HepG2 (cell line): ENCODE results near the gene VWA1. TPM values are rescaled to one million over a fixed set of nuclear protein-coding genes. Genes with fewer than 3 reads are reported as not detected.

Source experiments
- ATAC-seq: fragments of 200-7000 bp; cut with Tn5 transposase; 3 replicates; pipeline ENCODE4 v1.9.1; 2020; ENCODE audit warnings: mild to moderate bottlenecking, moderate library complexity
- BruUV-seq: library from RNA; stranded (reverse); fragments of 400-500 nt; replicated peaks from 2 replicates; lab custom pipeline; 2021; lab: Mats Ljungman, UMichigan
- CTCF ChIA-PET: fragments of 300-600 bp; formaldehyde crosslinking; extraction: SDS; loops from one replicate; lab custom pipeline; 2021; ENCODE audit warnings: low total read pairs, inconsistent platforms, low intra/inter-chr PET ratio; lab: Yijun Ruan, JAX
- POLR2A ChIA-PET: fragments of 350-600 bp; sonication (Branson Sonifier 250); formaldehyde crosslinking; loops from one replicate; lab custom pipeline; 2020; ENCODE audit warnings: antibody characterized with exemption, inconsistent platforms; lab: Yijun Ruan, JAX
- DNase-seq: peaks from one replicate; pipeline ENCODE4 v3.0.0-alpha.2; 2015; ENCODE audit warnings: low spot score
- FAIRE-seq: peaks from 3 replicates; lab custom pipeline; 2011; peaks lifted over from hg19 to GRCh38; lab: Jason Lieb, UNC
- H2AFZ ChIP-seq: one replicate; pipeline ENCODE4 v1.6.1; 2011; ENCODE audit warnings: low read length, inconsistent platforms
- H3K27ac ChIP-seq: fragments of 300-600 bp; 3 replicates; pipeline ENCODE4 v1.8.0; 2011; ENCODE audit warnings: mixed run types, mild to moderate bottlenecking, mixed read lengths, low read length, inconsistent platforms; ENCODE audit not compliant: insufficient read depth; ENCODE audit errors: extremely low read length
- H3K27me3 ChIP-seq, 2 experiments: fragments of 200-600 bp in 1 of 2; 2 replicates in 1 of 2; 3 replicates in 1 of 2; pipeline versions ENCODE4 v1.6.0 to v1.8.0; 2011; ENCODE audit warnings: low read length in 2 of 2, mild to moderate bottlenecking in 2 of 2, moderate library complexity in 2 of 2, inconsistent platforms in 1 of 2; ENCODE audit not compliant: insufficient read depth in 2 of 2, control insufficient read depth in 1 of 2
- H3K36me3 ChIP-seq, 2 experiments: fragments of 200-600 bp in 1 of 2; replicated peaks in 1 of 2; 2 replicates in 1 of 2; 3 replicates in 1 of 2; pipeline versions ENCODE4 v1.5.1 to v1.8.0; 2011; ENCODE audit warnings: low read length in 2 of 2, inconsistent platforms in 1 of 2; ENCODE audit not compliant: insufficient read depth in 2 of 2, control insufficient read depth in 1 of 2
- H3K4me1 ChIP-seq: 2 replicates; pipeline ENCODE4 v1.5.1; 2012; ENCODE audit warnings: low read length, inconsistent platforms; ENCODE audit not compliant: insufficient read depth
- H3K4me2 ChIP-seq: 2 replicates; pipeline ENCODE4 v1.6.0; 2011; ENCODE audit warnings: low read depth, low read length, inconsistent platforms
- H3K4me3 ChIP-seq, 3 experiments: fragments of 200-600 bp in 1 of 3; sonication (generic), shearing (Covaris generic) in 1 of 3; replicated peaks in 1 of 3; 2 replicates each; pipeline ENCODE4 v1.5.1; 2011 to 2016; ENCODE audit warnings: low read length in 3 of 3, inconsistent platforms in 2 of 3, low read depth in 2 of 3, mild to moderate bottlenecking in 2 of 3, control low read depth in 1 of 3, mixed read lengths in 1 of 3; ENCODE audit not compliant: insufficient read depth in 1 of 3
- H3K79me2 ChIP-seq: one replicate; pipeline ENCODE4 v1.6.1; 2011; ENCODE audit warnings: low read length, inconsistent platforms; ENCODE audit not compliant: insufficient read depth
- H3K9ac ChIP-seq: 2 replicates; pipeline ENCODE4 v1.6.0; 2011; ENCODE audit warnings: mild to moderate bottlenecking, low read depth, low read length, inconsistent platforms; ENCODE audit not compliant: insufficient read depth
- H3K9me3 ChIP-seq: 2 replicates; pipeline ENCODE4 v1.5.1; 2012; ENCODE audit warnings: mild to moderate bottlenecking, low read length
- H4K20me1 ChIP-seq: 2 replicates; pipeline ENCODE4 v1.6.0; 2011; ENCODE audit warnings: inconsistent platforms, mild to moderate bottlenecking, low read length, moderate library complexity; ENCODE audit not compliant: insufficient read depth
- AGO2 ChIP-seq: fragments of 200-400 bp; formaldehyde crosslinking; optimal IDR thresholded peaks from 2 replicates; pipeline ENCODE3; 2017; ENCODE audit warnings: mild to moderate bottlenecking, low read depth, low read length, moderate library complexity
- HMG20B ChIP-seq: conservative IDR thresholded peaks from 2 replicates; pipeline ENCODE4 v1.6.1; 2016; ENCODE audit warnings: missing genetic modification reagents, missing compliant biosample characterization
- MTF1 ChIP-seq: sonication (generic); formaldehyde crosslinking; IDR thresholded peaks from 2 replicates; pipeline ENCODE4 v1.5.0; 2020; ENCODE audit warnings: missing genetic modification reagents
- MXI1 ChIP-seq: IDR thresholded peaks from 3 replicates; pipeline ENCODE4 v1.6.1; 2012; ENCODE audit warnings: low read depth, low read length, inconsistent platforms, borderline replicate concordance
- RBFOX2 ChIP-seq: fragments of 200-400 bp; formaldehyde crosslinking; IDR thresholded peaks from 2 replicates; pipeline ENCODE4 v1.6.1; 2017; ENCODE audit warnings: low read depth, mild to moderate bottlenecking, low read length
- ZNF350 ChIP-seq: sonication (generic); formaldehyde crosslinking; IDR thresholded peaks from 2 replicates; pipeline ENCODE4 v1.4.0; 2020; ENCODE audit warnings: mild to moderate bottlenecking, low read depth, missing genetic modification reagents, borderline replicate concordance
- ZNF484 ChIP-seq: sonication (generic); formaldehyde crosslinking; IDR thresholded peaks from 2 replicates; pipeline ENCODE4 v1.5.1; 2020; ENCODE audit warnings: mild to moderate bottlenecking, low read depth, missing genetic modification reagents, borderline replicate concordance
- WGBS: methylation state at CpG from one replicate; pipeline ENCODE4 v1.1.6; 2017; ENCODE audit warnings: low lambda C conversion rate; 5-methylcytosine and 5-hydroxymethylcytosine counted together
- in situ Hi-C: cut with HindIII; loops from 2 replicates; pipeline ENCODE4 v1.10.0; 2017; ENCODE audit warnings: low pct_unique_long_range_greater_than_20kb; ENCODE audit not compliant: extremely low pct_ligation_motif_present
- intact Hi-C: fragments of 100-400 bp; cut with micrococcal nuclease; formaldehyde crosslinking; loops from one replicate; pipeline ENCODE4 v1.10.0; 2022; ENCODE audit not compliant: unreplicated experiment
- polyA plus RNA-seq, 8 experiments: library from polyadenylated mRNA; depleted of rRNA in 3 of 8; stranded (reverse) in 7 of 8; unstranded in 1 of 8; fragments of >200 nt; fragmentation: Illumina TruSeq in 4 of 8; extraction: Trizol in 4 of 8; gene quantifications; 2 replicates each; pipeline versions ENCODE4 v1.2.1 to v1.2.3, GENCODE V29; 2011 to 2016; ENCODE audit warnings: low read depth in 4 of 8, missing spikeins in 1 of 8, mixed read lengths in 1 of 8; ENCODE audit not compliant: insufficient read depth in 1 of 8
- total RNA-seq, 5 experiments: library from RNA; depleted of rRNA; stranded (reverse); fragments of >200 nt; fragmentation: Illumina TruSeq; extraction: Trizol; gene quantifications; 2 replicates each; pipeline ENCODE4 v1.2.3, GENCODE V29; 2016; ENCODE audit warnings: low read depth in 1 of 5
- TF ChIP-seq, protein P1 (sequence below): sonication (generic); formaldehyde crosslinking; IDR thresholded peaks from 2 replicates; pipeline ENCODE4 v1.5.1; 2020; ENCODE audit warnings: mild to moderate bottlenecking, missing genetic modification reagents, moderate library complexity
- TF ChIP-seq, protein P2 (sequence below): IDR thresholded peaks from 2 replicates; pipeline ENCODE4 v1.6.1; 2012; ENCODE audit warnings: low read length, improper control_type of control experiment

Gene VWA1
- total and polyA plus RNA-seq, 2 of the 13 experiments (the other 11 are each of a cell fraction or from before 2014, with no cell fraction given), result 40.9 to 57.5 TPM

DNA sequence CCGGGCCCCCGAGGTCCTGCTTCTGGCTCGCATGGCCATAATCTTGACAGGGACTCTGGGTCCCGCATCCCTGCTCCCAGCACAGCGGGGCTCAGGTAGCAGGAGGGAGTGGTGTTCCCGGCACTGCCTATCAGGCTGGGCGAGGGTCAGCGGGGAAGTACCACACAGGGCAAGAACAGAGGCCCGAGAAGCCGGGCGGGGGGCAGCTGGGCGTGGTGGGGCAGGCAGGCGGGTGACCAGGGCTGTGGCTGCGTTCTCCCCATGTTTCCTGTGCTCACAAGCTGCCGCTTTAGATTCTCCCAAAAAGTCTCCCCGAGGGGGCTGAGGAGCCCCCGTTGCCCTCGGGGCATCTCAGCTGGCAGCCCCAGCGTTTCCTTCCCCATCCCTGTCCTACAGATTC is 54.4 kb downstream of the VWA1 start:
- no TSS peak for BruUV-seq
- ATAC-seq (no peak), FAIRE-seq (no peak), DNase-seq (no peak)
- H3K27ac ChIP-seq, result no peak overlapping the region
- H3K36me3 ChIP-seq, result peaks cover 21 to 42% of the 10 kb centered on the region in 2 experiments; a peak in 4 of 5 replicates
- TF ChIP-seq AGO2 (peak; percentile 24), ZNF350 (CRISPR knock-in tag) (no peak)
- POLR2A ChIA-PET, result no interaction called here
- H3K79me2 ChIP-seq, result no peaks in the 10 kb centered on the region
- H3K27me3 ChIP-seq, result no peaks in the 10 kb centered on the region; a peak in 1 of 5 replicates
- in situ Hi-C loops, result no loop called here
- H3K4me1 ChIP-seq, result no peaks in the 10 kb centered on the region
- CTCF ChIA-PET, result no interaction called here
- no peak overlapping the region for H3K9ac ChIP-seq
- H3K9me3 ChIP-seq, result no peaks in the 10 kb centered on the region
- intact Hi-C loops, result no loop called here
- WGBS, result 98% methylated on average over 9 of the region's 19 CpGs
- H4K20me1 ChIP-seq, result no peaks in the 10 kb centered on the region
- H2AFZ ChIP-seq, result no peak overlapping the region
- no peak overlapping the region for H3K4me2 ChIP-seq
- no peak overlapping the region for H3K4me3 ChIP-seq

DNA sequence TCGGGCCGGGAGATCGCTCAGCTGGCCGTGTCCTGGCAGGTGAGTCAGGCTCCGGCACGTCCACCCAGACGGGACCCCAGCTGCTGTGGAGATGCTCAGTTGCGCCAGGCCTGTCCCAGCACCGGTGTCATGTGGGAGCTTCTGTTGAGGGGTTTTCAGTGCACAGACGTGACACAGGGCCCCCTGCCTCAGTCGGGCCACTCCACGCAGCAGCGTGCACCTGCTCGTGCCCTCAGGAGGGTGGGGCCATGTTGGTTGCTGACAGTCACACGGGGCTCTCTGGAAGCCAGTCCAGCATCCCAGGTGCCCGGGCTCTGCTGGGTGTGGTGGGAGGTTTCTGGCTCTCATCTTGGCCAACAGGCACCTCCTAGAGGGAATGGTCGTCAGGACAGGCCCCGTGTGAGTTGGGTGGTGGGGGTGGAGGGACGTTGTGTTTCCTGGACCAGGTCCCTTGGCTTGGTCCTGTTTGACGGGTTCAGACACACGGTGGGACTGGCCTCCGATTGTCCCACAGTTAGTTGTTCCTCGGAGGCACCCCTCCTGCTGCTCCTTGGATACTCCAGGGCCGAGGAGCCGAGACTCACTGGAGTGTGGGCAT is 55.2 kb downstream of the VWA1 start:
- no peak overlapping the region for H3K4me2 ChIP-seq
- no peak for FAIRE-seq
- no peak for DNase-seq
- H3K79me2 ChIP-seq, result no peaks in the 10 kb centered on the region
- in situ Hi-C loops, result no loop called here
- no peaks in the 10 kb centered on the region for H3K9me3 ChIP-seq
- no peaks in the 10 kb centered on the region for H3K4me1 ChIP-seq
- BruUV-seq, result no TSS peak
- no peaks in the 10 kb centered on the region; a peak in 1 of 5 replicates for H3K27me3 ChIP-seq
- no peak for ATAC-seq
- CTCF ChIA-PET, result no interaction called here
- 93% methylated on average over 12 of the region's 25 CpGs for WGBS
- no peak overlapping the region for H3K4me3 ChIP-seq
- POLR2A ChIA-PET, result no interaction called here
- H3K9ac ChIP-seq, result no peak overlapping the region
- no peak overlapping the region for H2AFZ ChIP-seq
- intact Hi-C loops, result no loop called here
- H4K20me1 ChIP-seq, result no peaks in the 10 kb centered on the region
- H3K27ac ChIP-seq, result no peak overlapping the region
- peaks cover 21 to 42% of the 10 kb centered on the region in 2 experiments; a peak in 4 of 5 replicates for H3K36me3 ChIP-seq
- peak; percentile 27; the same call in 1 of the 2 replicates for TF ChIP-seq RBFOX2
- TF ChIP-seq, protein P1, sequence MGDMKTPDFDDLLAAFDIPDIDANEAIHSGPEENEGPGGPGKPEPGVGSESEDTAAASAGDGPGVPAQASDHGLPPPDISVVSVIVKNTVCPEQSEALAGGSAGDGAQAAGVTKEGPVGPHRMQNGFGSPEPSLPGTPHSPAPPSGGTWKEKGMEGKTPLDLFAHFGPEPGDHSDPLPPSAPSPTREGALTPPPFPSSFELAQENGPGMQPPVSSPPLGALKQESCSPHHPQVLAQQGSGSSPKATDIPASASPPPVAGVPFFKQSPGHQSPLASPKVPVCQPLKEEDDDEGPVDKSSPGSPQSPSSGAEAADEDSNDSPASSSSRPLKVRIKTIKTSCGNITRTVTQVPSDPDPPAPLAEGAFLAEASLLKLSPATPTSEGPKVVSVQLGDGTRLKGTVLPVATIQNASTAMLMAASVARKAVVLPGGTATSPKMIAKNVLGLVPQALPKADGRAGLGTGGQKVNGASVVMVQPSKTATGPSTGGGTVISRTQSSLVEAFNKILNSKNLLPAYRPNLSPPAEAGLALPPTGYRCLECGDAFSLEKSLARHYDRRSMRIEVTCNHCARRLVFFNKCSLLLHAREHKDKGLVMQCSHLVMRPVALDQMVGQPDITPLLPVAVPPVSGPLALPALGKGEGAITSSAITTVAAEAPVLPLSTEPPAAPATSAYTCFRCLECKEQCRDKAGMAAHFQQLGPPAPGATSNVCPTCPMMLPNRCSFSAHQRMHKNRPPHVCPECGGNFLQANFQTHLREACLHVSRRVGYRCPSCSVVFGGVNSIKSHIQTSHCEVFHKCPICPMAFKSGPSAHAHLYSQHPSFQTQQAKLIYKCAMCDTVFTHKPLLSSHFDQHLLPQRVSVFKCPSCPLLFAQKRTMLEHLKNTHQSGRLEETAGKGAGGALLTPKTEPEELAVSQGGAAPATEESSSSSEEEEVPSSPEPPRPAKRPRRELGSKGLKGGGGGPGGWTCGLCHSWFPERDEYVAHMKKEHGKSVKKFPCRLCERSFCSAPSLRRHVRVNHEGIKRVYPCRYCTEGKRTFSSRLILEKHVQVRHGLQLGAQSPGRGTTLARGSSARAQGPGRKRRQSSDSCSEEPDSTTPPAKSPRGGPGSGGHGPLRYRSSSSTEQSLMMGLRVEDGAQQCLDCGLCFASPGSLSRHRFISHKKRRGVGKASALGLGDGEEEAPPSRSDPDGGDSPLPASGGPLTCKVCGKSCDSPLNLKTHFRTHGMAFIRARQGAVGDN (CRISPR knock-in tag), result 0 out of 2 replicates have a peak, but pooled peaks have one; percentile 10
- TF ChIP-seq HMG20B, result no peak
- no peak for TF ChIP-seq ZNF484 (CRISPR knock-in tag)
- TF ChIP-seq MXI1, result no peak
- no peak for TF ChIP-seq MTF1 (CRISPR knock-in tag)
- TF ChIP-seq AGO2, result peak; percentile 55
- TF ChIP-seq, protein P2, sequence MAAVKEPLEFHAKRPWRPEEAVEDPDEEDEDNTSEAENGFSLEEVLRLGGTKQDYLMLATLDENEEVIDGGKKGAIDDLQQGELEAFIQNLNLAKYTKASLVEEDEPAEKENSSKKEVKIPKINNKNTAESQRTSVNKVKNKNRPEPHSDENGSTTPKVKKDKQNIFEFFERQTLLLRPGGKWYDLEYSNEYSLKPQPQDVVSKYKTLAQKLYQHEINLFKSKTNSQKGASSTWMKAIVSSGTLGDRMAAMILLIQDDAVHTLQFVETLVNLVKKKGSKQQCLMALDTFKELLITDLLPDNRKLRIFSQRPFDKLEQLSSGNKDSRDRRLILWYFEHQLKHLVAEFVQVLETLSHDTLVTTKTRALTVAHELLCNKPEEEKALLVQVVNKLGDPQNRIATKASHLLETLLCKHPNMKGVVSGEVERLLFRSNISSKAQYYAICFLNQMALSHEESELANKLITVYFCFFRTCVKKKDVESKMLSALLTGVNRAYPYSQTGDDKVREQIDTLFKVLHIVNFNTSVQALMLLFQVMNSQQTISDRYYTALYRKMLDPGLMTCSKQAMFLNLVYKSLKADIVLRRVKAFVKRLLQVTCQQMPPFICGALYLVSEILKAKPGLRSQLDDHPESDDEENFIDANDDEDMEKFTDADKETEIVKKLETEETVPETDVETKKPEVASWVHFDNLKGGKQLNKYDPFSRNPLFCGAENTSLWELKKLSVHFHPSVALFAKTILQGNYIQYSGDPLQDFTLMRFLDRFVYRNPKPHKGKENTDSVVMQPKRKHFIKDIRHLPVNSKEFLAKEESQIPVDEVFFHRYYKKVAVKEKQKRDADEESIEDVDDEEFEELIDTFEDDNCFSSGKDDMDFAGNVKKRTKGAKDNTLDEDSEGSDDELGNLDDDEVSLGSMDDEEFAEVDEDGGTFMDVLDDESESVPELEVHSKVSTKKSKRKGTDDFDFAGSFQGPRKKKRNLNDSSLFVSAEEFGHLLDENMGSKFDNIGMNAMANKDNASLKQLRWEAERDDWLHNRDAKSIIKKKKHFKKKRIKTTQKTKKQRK, result no peak
